ENCODE results near the gene ZNF76.

The ZNF76 gene

DNA sequence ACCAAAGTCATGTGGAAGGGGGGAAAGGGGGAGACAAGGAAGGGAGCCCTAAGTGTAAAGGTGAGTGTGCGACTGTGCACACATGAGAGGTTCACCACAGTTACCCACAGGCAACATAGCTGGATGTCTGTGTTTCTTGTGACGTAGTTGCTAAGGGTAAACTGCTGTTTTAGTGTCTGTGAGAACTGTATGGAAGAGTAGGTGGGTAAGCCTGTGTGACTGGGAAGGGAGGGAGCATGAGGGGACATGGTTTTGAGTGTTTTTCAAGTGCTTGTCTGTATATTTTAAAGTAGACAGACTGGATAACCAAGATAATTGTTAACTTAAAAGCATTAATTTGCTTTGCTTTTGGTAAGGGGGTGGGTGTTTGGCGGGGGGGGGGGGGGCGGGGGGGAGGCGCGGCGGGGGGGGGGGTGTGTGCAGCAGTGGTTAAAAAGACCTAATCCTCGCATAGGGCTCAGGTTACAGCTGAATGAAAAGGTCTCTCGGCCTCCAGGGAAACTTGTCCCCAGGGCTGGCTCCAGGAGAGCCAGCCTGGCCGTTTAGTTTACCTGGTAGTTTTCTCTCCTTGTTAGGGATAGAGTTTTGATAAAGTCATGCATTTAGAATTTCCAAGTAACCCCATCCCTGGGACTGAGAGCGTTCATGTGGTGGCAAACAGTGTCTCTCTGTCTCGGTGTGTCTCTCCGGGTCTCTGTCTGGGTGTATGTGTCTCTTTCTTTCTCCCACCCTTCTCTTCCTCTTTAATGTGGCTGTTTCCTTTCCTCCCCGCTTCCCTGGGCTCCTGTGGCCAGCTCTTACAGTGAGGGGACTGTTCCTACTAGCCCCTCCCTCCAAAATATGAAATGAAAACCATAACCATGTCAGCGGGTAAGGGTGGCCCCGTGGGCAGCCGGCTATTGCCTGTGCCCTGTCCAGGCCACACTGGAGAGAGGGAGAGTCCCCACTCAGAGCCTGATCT lies 42.4 kb upstream of the ZNF76 start:
- Histone ChIP-seq H3K14ac (ENCODE audit: low read length in 2 of 2) (no peak overlapping the region), H3K9ac (ENCODE audit: low read length) (no peak overlapping the region), H3K27me3 (ENCODE audit: control insufficient read depth in 1 of 2, insufficient read depth in 1 of 2, low read length in 2 of 2) (peaks cover 19 to 60% of the 10 kb centered on the region in 2 experiments), H3K4ac (ENCODE audit: low read depth in 1 of 2, low read length in 2 of 2) (no peak overlapping the region), H2BK120ac (ENCODE audit: low read depth, low read length) (no peak overlapping the region), H4K91ac (ENCODE audit: low read length) (no peak overlapping the region), H2BK12ac (ENCODE audit: low read length in 2 of 2) (no peak overlapping the region), H3K79me1 (replicated peaks; ENCODE audit: low read length, poor library complexity, severe bottlenecking) (no peaks in the 10 kb centered on the region), H3K4me1 (ENCODE audit: control insufficient read depth, insufficient read depth, low read depth, low read length) (peaks cover 22% of the 10 kb centered on the region), H2AFZ (ENCODE audit: low read depth, low read length) (no peak overlapping the region), H2AK5ac (ENCODE audit: low read length, severe bottlenecking) (no peak overlapping the region), H3K9me3 (ENCODE audit: control insufficient read depth, low read length) (no peaks in the 10 kb centered on the region), H3K4me3 (ENCODE audit: insufficient read depth in 1 of 2, low read depth in 1 of 2, low read length in 2 of 2) (peak overlapping the region in 1 of 2 experiments; percentile 58), H3K18ac (ENCODE audit: low read depth in 1 of 2, low read length in 2 of 2) (peak overlapping the region in 1 of 2 experiments; percentile 42), H2BK15ac (ENCODE audit: low read depth, poor library complexity, severe bottlenecking) (no peak overlapping the region), H3K23ac (ENCODE audit: low read length in 2 of 2) (no peak overlapping the region), H2BK5ac (ENCODE audit: low read depth, low read length, poor library complexity, severe bottlenecking) (no peak overlapping the region), H4K8ac (ENCODE audit: low read length) (peak overlapping the region; percentile 36), H3K27ac (ENCODE audit: low read length, poor library complexity, severe bottlenecking) (no peak overlapping the region), H3K4me2 (ENCODE audit: low read length, poor library complexity, severe bottlenecking) (no peak overlapping the region), H3K36me3 (ENCODE audit: control insufficient read depth in 1 of 2, insufficient read depth in 2 of 2, low read depth in 1 of 2, low read length in 2 of 2) (no peaks in the 10 kb centered on the region)
- DNase-seq: no peak
- 62% methylated on average over 12 of the region's 17 CpGs for WGBS

GRCh38 chr6:35218021-35218420 lies 41.5 kb upstream of the ZNF76 start:
- no peak overlapping the region for H2BK5ac ChIP-seq (ENCODE audit: low read depth, low read length, poor library complexity, severe bottlenecking)
- no peak overlapping the region for H4K91ac ChIP-seq (ENCODE audit: low read length)
- no peak overlapping the region for H3K9ac ChIP-seq (ENCODE audit: low read length)
- H2AFZ ChIP-seq (ENCODE audit: low read depth, low read length): no peak overlapping the region
- peaks cover 21% of the 10 kb centered on the region for H3K4me1 ChIP-seq (ENCODE audit: control insufficient read depth, insufficient read depth, low read depth, low read length)
- no peak overlapping the region for H4K8ac ChIP-seq (ENCODE audit: low read length)
- WGBS: 31% methylated on average over 3 of the region's 4 CpGs
- H2AK5ac ChIP-seq (ENCODE audit: low read length, severe bottlenecking): no peak overlapping the region
- H3K27me3 ChIP-seq (ENCODE audit: control insufficient read depth in 1 of 2, insufficient read depth in 1 of 2, low read length in 2 of 2): peaks cover 10 to 51% of the 10 kb centered on the region in 2 experiments
- H3K4me3 ChIP-seq (ENCODE audit: insufficient read depth in 1 of 2, low read depth in 1 of 2, low read length in 2 of 2): peak overlapping the region in 1 of 2 experiments; percentile 58
- no peak overlapping the region for H3K18ac ChIP-seq (ENCODE audit: low read depth in 1 of 2, low read length in 2 of 2)
- no peak overlapping the region for H2BK15ac ChIP-seq (ENCODE audit: low read depth, poor library complexity, severe bottlenecking)
- H3K36me3 ChIP-seq (ENCODE audit: control insufficient read depth in 1 of 2, insufficient read depth in 2 of 2, low read depth in 1 of 2, low read length in 2 of 2): no peaks in the 10 kb centered on the region
- no peak overlapping the region for H3K4me2 ChIP-seq (ENCODE audit: low read length, poor library complexity, severe bottlenecking)
- H3K79me1 ChIP-seq (replicated peaks; ENCODE audit: low read length, poor library complexity, severe bottlenecking): no peaks in the 10 kb centered on the region
- DNase-seq: peak; percentile 37
- H2BK12ac ChIP-seq (ENCODE audit: low read length in 2 of 2): no peak overlapping the region
- no peak overlapping the region for H3K14ac ChIP-seq (ENCODE audit: low read length in 2 of 2)
- no peak overlapping the region for H3K27ac ChIP-seq (ENCODE audit: low read length, poor library complexity, severe bottlenecking)
- no peak overlapping the region for H3K23ac ChIP-seq (ENCODE audit: low read length in 2 of 2)
- H3K4ac ChIP-seq (ENCODE audit: low read depth in 1 of 2, low read length in 2 of 2): no peak overlapping the region
- H3K9me3 ChIP-seq (ENCODE audit: control insufficient read depth, low read length): no peaks in the 10 kb centered on the region
- no peak overlapping the region for H2BK120ac ChIP-seq (ENCODE audit: low read depth, low read length)

- no peak overlapping the region for H3K14ac ChIP-seq (ENCODE audit: low read length in 2 of 2)
- no peak overlapping the region for H2BK12ac ChIP-seq (ENCODE audit: low read length in 2 of 2)
- H3K9ac ChIP-seq (ENCODE audit: low read length): no peak overlapping the region
- no peaks in the 10 kb centered on the region for H3K9me3 ChIP-seq (ENCODE audit: control insufficient read depth, low read length)
- H2BK15ac ChIP-seq (ENCODE audit: low read depth, poor library complexity, severe bottlenecking): no peak overlapping the region
- H3K27me3 ChIP-seq (ENCODE audit: control insufficient read depth in 1 of 2, insufficient read depth in 1 of 2, low read length in 2 of 2): peaks cover 6 to 47% of the 10 kb centered on the region in 2 experiments
- no peak overlapping the region for H2BK120ac ChIP-seq (ENCODE audit: low read depth, low read length)
- no peak overlapping the region for H3K4ac ChIP-seq (ENCODE audit: low read depth in 1 of 2, low read length in 2 of 2)
- no peak overlapping the region for H2BK5ac ChIP-seq (ENCODE audit: low read depth, low read length, poor library complexity, severe bottlenecking)
- H3K4me3 ChIP-seq (ENCODE audit: insufficient read depth in 1 of 2, low read depth in 1 of 2, low read length in 2 of 2): no peak overlapping the region
- WGBS: 93% methylated on average over 2 of the region's 4 CpGs
- H2AK5ac ChIP-seq (ENCODE audit: low read length, severe bottlenecking): no peak overlapping the region
- H3K79me1 ChIP-seq (replicated peaks; ENCODE audit: low read length, poor library complexity, severe bottlenecking): no peaks in the 10 kb centered on the region
- peaks cover 17% of the 10 kb centered on the region for H3K4me1 ChIP-seq (ENCODE audit: control insufficient read depth, insufficient read depth, low read depth, low read length)
- H3K4me2 ChIP-seq (ENCODE audit: low read length, poor library complexity, severe bottlenecking): no peak overlapping the region
- H3K27ac ChIP-seq (ENCODE audit: low read length, poor library complexity, severe bottlenecking): no peak overlapping the region
- H3K36me3 ChIP-seq (ENCODE audit: control insufficient read depth in 1 of 2, insufficient read depth in 2 of 2, low read depth in 1 of 2, low read length in 2 of 2): peaks cover 0 to 4% of the 10 kb centered on the region in 2 experiments
- no peak overlapping the region for H4K91ac ChIP-seq (ENCODE audit: low read length)
- H3K23ac ChIP-seq (ENCODE audit: low read length in 2 of 2): no peak overlapping the region
- no peak overlapping the region for H3K18ac ChIP-seq (ENCODE audit: low read depth in 1 of 2, low read length in 2 of 2)
- H2AFZ ChIP-seq (ENCODE audit: low read depth, low read length): no peak overlapping the region
- no peak overlapping the region for H4K8ac ChIP-seq (ENCODE audit: low read length)
- no peak for DNase-seq
Measured at GRCh38 chr6:35218456-35218855, 41.1 kb upstream of the ZNF76 start.

- Histone ChIP-seq H3K79me1 (replicated peaks; ENCODE audit: low read length, poor library complexity, severe bottlenecking) (peaks cover under 1% of the 10 kb centered on the region), H2BK12ac (ENCODE audit: low read length in 2 of 2) (no peak overlapping the region), H3K9ac (ENCODE audit: low read length) (no peak overlapping the region), H3K4me1 (ENCODE audit: control insufficient read depth, insufficient read depth, low read depth, low read length) (peaks cover 7% of the 10 kb centered on the region), H3K4me3 (ENCODE audit: insufficient read depth in 1 of 2, low read depth in 1 of 2, low read length in 2 of 2) (no peak overlapping the region), H3K14ac (ENCODE audit: low read length in 2 of 2) (peak overlapping the region in 1 of 2 experiments; percentile 0), H2BK15ac (ENCODE audit: low read depth, poor library complexity, severe bottlenecking) (no peak overlapping the region), H3K23ac (ENCODE audit: low read length in 2 of 2) (no peak overlapping the region), H3K9me3 (ENCODE audit: control insufficient read depth, low read length) (no peaks in the 10 kb centered on the region), H3K27me3 (ENCODE audit: control insufficient read depth in 1 of 2, insufficient read depth in 1 of 2, low read length in 2 of 2) (peaks cover 4 to 46% of the 10 kb centered on the region in 2 experiments), H4K8ac (ENCODE audit: low read length) (no peak overlapping the region), H3K18ac (ENCODE audit: low read depth in 1 of 2, low read length in 2 of 2) (peak overlapping the region in 1 of 2 experiments; percentile 14), H3K4me2 (ENCODE audit: low read length, poor library complexity, severe bottlenecking) (no peak overlapping the region), H2AK5ac (ENCODE audit: low read length, severe bottlenecking) (no peak overlapping the region), H2AFZ (ENCODE audit: low read depth, low read length) (no peak overlapping the region), H2BK5ac (ENCODE audit: low read depth, low read length, poor library complexity, severe bottlenecking) (no peak overlapping the region), H2BK120ac (ENCODE audit: low read depth, low read length) (no peak overlapping the region), H3K27ac (ENCODE audit: low read length, poor library complexity, severe bottlenecking) (no peak overlapping the region), H3K36me3 (ENCODE audit: control insufficient read depth in 1 of 2, insufficient read depth in 2 of 2, low read depth in 1 of 2, low read length in 2 of 2) (peaks cover 0 to 10% of the 10 kb centered on the region in 2 experiments), H3K4ac (ENCODE audit: low read depth in 1 of 2, low read length in 2 of 2) (no peak overlapping the region), H4K91ac (ENCODE audit: low read length) (no peak overlapping the region)
- 62% methylated on average over 4 of the region's 4 CpGs for WGBS
- no peak for DNase-seq
Measured at GRCh38 chr6:35219683-35220326, 39.7 kb upstream of the ZNF76 start.
